Measurements from ENCODE around the gene TESMIN. TPM values are rescaled to one million over a fixed set of nuclear protein-coding genes. Genes with fewer than 3 reads are reported as not detected.

TESMIN gene
- total RNA-seq, 4 donors from 2014 or later: 0.16 to 0.17 TPM; not detected in 2

DNA sequence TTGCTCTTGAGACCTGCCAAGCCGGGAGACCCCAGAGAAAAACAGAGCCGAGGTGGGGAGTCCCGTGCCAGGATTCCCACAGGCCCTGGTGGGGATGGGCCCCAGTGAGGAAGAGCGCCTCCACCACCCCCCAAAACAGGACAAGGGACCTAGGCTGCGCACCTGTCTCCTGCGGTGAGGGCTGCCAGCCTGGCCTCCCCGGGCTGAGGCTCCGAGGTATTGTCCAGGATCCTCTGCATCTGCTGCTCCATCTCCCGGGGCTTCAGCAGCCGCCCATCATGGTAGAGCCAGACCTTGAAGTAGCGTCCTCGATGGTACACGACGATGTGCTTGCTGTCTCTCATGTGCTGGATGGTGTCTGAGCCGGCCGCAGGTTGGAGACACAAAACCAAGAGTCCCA, 33.3 kb upstream of the TESMIN start:
- H3K36me3 ChIP-seq: peaks cover 0 to 48% of the 10 kb centered on the region in 2 donors
- DNase-seq: no peak

DNA sequence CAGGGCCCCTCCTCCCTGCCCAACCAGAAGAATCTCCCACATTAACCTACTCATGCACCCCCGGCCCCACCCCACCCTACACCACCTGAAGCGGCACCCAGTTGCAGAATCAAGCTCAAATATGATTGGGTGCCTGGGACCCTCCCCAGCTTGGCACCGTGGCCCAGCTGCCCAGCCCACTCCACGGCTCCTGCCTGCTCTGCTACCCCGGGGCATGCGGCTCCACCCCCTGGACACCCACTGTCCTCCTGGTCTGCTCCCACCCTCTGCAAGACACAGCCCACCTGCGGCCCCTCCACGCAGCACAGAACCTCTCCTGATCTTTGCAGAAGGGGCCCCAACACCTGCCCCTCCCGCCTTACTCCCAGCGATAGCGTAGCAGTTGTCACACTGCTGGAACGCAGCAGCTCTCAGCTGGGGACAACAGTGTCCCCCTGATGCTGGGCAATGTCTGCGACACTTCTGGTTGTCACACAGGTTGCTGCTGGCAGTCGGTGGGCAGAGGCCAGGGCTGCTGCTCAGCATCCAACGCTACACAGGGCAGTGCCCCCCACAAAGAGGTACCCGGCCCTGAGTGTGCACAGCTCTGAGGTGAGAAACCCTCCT, 32.0 kb upstream of the TESMIN start:
- TF ChIP-seq, protein P1, sequence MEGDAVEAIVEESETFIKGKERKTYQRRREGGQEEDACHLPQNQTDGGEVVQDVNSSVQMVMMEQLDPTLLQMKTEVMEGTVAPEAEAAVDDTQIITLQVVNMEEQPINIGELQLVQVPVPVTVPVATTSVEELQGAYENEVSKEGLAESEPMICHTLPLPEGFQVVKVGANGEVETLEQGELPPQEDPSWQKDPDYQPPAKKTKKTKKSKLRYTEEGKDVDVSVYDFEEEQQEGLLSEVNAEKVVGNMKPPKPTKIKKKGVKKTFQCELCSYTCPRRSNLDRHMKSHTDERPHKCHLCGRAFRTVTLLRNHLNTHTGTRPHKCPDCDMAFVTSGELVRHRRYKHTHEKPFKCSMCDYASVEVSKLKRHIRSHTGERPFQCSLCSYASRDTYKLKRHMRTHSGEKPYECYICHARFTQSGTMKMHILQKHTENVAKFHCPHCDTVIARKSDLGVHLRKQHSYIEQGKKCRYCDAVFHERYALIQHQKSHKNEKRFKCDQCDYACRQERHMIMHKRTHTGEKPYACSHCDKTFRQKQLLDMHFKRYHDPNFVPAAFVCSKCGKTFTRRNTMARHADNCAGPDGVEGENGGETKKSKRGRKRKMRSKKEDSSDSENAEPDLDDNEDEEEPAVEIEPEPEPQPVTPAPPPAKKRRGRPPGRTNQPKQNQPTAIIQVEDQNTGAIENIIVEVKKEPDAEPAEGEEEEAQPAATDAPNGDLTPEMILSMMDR (IDR thresholded peaks at IDR 0.05 in 4 of 5, conservative IDR thresholded peaks at IDR 0.05 in 1 of 5): no peak
- no peak for TF ChIP-seq POLR2A (IDR thresholded peaks at IDR 0.05)
- in situ Hi-C loops (cut with MboI; ENCODE audit: low sequenced_read_pairs in 4 of 4): no loop called here
- ATAC-seq (no peak), DNase-seq (no peak)
- Histone ChIP-seq H3K36me3 (peaks cover 0 to 50% of the 10 kb centered on the region in 2 donors), H3K4me3 (no peak overlapping the region), H3K9me3 (no peaks in the 10 kb centered on the region), H3K27ac (no peak overlapping the region), H3K4me1 (no peaks in the 10 kb centered on the region), H3K27me3 (no peaks in the 10 kb centered on the region)
- intact Hi-C loops (cut with DNase I; ENCODE audit: low total_unique reads): no loop called here

More for the DNA sequence above, 33.3 kb upstream of the TESMIN start:
- TF ChIP-seq, protein P1 (IDR thresholded peaks at IDR 0.05 in 4 of 5, conservative IDR thresholded peaks at IDR 0.05 in 1 of 5): no peak
- TF ChIP-seq POLR2A (IDR thresholded peaks at IDR 0.05): no peak
- in situ Hi-C loops (cut with MboI; ENCODE audit: low sequenced_read_pairs in 4 of 4) (no loop called here), intact Hi-C loops (cut with DNase I; ENCODE audit: low total_unique reads) (no loop called here)
- Histone ChIP-seq H3K4me3 (no peak overlapping the region), H3K4me1 (no peaks in the 10 kb centered on the region), H3K27ac (no peak overlapping the region), H3K9me3 (no peaks in the 10 kb centered on the region), H3K27me3 (no peaks in the 10 kb centered on the region)
- no peak for ATAC-seq

DNA sequence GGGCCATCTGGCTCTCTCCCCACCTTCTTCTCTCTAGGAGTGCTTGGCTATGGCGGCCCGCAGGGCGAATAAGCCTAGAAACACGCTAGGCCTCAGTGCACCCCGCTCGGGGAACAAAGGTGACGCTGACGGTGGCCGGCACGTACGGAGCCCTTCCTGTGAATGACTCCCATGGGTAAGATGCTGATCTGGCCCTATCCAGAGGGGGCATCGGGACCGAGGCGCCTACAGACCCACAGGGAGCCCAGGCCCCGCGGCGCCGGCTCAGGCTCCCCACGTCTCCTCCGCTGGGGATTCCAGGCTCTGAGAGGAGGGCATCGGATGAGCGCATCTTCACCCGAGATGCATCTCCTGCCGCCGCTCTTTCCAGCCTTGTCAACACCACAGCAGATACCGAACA, 31.4 kb upstream of the TESMIN start:
- in situ Hi-C loops (cut with MboI; ENCODE audit: low sequenced_read_pairs in 4 of 4) (no loop called here), intact Hi-C loops (cut with DNase I; ENCODE audit: low total_unique reads) (no loop called here)
- ATAC-seq (no peak), DNase-seq (no peak)
- Histone ChIP-seq H3K36me3 (peaks cover 0 to 57% of the 10 kb centered on the region in 2 donors), H3K4me3 (no peak overlapping the region), H3K27ac (no peak overlapping the region), H3K27me3 (no peaks in the 10 kb centered on the region), H3K9me3 (no peaks in the 10 kb centered on the region), H3K4me1 (no peaks in the 10 kb centered on the region)
- TF ChIP-seq POLR2A (IDR thresholded peaks at IDR 0.05): no peak
- TF ChIP-seq, protein P1 (IDR thresholded peaks at IDR 0.05 in 4 of 5, conservative IDR thresholded peaks at IDR 0.05 in 1 of 5): no peak

DNA sequence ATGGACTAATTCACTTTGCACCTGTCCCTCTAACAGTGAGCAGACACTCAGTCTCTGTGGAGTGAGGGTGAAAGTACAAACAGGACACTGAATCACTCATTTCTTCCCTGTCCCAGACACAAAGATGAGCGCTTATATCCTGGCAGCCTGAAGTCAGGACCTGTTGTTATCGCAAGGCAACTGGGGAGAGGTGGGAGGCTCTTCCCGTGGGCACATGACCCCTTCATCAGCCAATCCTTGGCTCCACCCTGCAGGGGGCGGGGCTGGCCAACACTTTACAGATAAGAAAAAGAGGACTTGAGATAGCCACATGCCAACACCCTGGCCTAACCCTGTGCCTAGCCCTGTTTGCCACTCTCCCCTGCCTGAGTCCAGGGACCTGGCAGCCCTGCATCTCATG, 29.5 kb upstream of the TESMIN start:
- H3K36me3 ChIP-seq: peaks cover 0 to 75% of the 10 kb centered on the region in 2 donors

More for the DNA sequence above, 29.5 kb upstream of the TESMIN start:
- in situ Hi-C loops (cut with MboI; ENCODE audit: low sequenced_read_pairs in 4 of 4) (no loop called here), intact Hi-C loops (cut with DNase I; ENCODE audit: low total_unique reads) (no loop called here)
- H3K4me3 ChIP-seq: no peak overlapping the region
- H3K9me3 ChIP-seq: no peaks in the 10 kb centered on the region
- no peak for ATAC-seq
- H3K4me1 ChIP-seq: no peaks in the 10 kb centered on the region
- DNase-seq: no peak
- TF ChIP-seq, protein P1 (IDR thresholded peaks at IDR 0.05 in 4 of 5, conservative IDR thresholded peaks at IDR 0.05 in 1 of 5): no peak
- no peak for TF ChIP-seq POLR2A (IDR thresholded peaks at IDR 0.05)
- H3K27me3 ChIP-seq: no peaks in the 10 kb centered on the region
- no peak overlapping the region for H3K27ac ChIP-seq
